HCT116 (cell line): ENCODE measurements around the gene GALE.
"Not testable (repeated sequence)": the region's sequence is repeated elsewhere in the genome, so short reads cannot be mapped to it uniquely, and the experiment has no call there.

Source experiments
- CBX3 ChIP-seq: IDR thresholded peaks from 2 replicates; pipeline ENCODE4 v1.6.1; 2012; ENCODE audit warnings: low read depth
- CTCF ChIP-seq, 3 experiments: fragments of 200-600 bp in 1 of 3; sonication (generic) in 1 of 3; IDR thresholded peaks in 2 of 3; conservative IDR thresholded peaks in 1 of 3; 2 replicates each; pipeline ENCODE4 v1.5.1; 2012 to 2017; ENCODE audit warnings: low read depth in 2 of 3, low read length in 2 of 3, antibody characterized with exemption in 1 of 3, borderline replicate concordance in 1 of 3, control low read depth in 1 of 3, mild to moderate bottlenecking in 1 of 3, mixed read lengths in 1 of 3, mixed run types in 1 of 3, moderate library complexity in 1 of 3; ENCODE audit not compliant: insufficient read depth in 1 of 3
- ELF1 ChIP-seq: IDR thresholded peaks from 2 replicates; pipeline ENCODE4 v1.6.1; 2012; ENCODE audit warnings: low read depth, borderline replicate concordance
- POLR2AphosphoS5 ChIP-seq: IDR thresholded peaks from 2 replicates; pipeline ENCODE4 v1.6.1; 2011; ENCODE audit warnings: mild to moderate bottlenecking, low read depth, low read length, moderate library complexity
- REST ChIP-seq: IDR thresholded peaks from 2 replicates; pipeline ENCODE4 v1.6.1; 2012; ENCODE audit warnings: low read depth
- TF ChIP-seq, protein P1 (sequence below): IDR thresholded peaks from 2 replicates; pipeline ENCODE4 v1.6.1; 2012

GRCh38 chr1:23847482-23848095, 47.0 kb upstream of the GALE start:
- TF ChIP-seq, protein P1, sequence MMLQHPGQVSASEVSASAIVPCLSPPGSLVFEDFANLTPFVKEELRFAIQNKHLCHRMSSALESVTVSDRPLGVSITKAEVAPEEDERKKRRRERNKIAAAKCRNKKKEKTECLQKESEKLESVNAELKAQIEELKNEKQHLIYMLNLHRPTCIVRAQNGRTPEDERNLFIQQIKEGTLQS: not testable (repeated sequence)
- TF ChIP-seq ELF1; CTCF (IDR thresholded peaks at IDR 0.05 in 2 of 3, conservative IDR thresholded peaks at IDR 0.05 in 1 of 3; ENCODE audit: borderline replicate concordance in 1 of 3, insufficient read depth in 1 of 3, low read depth in 2 of 3, low read length in 2 of 3); REST; POLR2AphosphoS5: not testable (repeated sequence)
- peak; percentile 85; the same call in 1 of the 2 replicates for TF ChIP-seq CBX3
